Muscle of back (tissue), 11 donors: ENCODE results near the gene SLC35F3. TPM values are rescaled to one million over a fixed set of nuclear protein-coding genes. Genes with fewer than 3 reads are reported as not detected.
A peak's percentile ranks its signal among the peaks of the same experiment; 100 is the strongest.
"Not testable (repeated sequence)": the region's sequence is repeated elsewhere in the genome, so short reads cannot be mapped to it uniquely, and the experiment has no call there.

Source experiments
- DNase-seq, 3 donors: peaks; one replicate each; pipeline versions ENCODE4 v3.0.0 to v3.0.0-alpha.2; 2013
- polyA plus RNA-seq, 10 donors: library from polyadenylated mRNA; unstranded; fragments of 120-200 nt; gene quantifications; one replicate each; pipeline ENCODE4 v1.2.1, GENCODE V29; 2013; ENCODE audit not compliant: insufficient read length in 10 of 10

Gene SLC35F3
- polyA plus RNA-seq, 10 donors, result 0.34 to 1.0 (median 0.76) TPM

DNA sequence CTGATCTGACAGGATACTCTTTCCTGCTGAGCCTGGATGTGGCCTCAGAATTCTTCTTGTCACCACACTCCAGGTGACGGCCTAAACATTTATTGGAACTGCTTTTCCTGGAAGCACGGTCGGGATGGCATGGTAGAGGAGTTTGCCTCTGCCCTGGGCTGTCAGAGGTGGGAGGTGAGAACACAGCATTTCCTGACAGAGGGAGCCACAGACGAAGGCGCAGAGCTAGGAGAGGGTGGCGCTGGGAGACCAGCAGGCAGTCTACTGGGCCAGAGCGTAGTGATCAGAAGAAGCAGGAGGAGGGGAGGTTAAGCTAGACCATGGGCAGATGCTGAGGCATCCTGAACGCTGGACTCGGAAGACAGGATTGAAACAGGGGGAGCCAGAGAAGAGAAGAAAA lies 315.2 kb downstream of the SLC35F3 start:
- no peak for DNase-seq

DNA sequence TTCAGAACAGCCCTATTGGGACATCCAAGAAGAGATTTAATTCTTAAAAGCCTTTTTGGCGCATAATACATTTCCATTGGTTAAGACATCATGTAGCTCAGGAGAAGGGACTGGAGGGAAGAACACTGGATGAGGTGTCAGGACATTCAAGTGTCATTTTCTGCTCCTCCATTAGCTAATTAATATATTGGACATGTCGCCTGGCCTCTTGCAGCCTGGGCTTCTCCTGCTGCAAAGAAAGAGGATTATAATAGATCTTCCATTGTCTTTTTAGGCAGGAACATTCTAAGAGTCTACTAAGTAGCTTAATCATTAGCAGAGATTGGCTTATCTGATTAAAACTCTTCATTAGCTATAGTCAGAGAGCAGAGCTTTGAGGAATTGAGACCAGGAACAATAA lies 317.1 kb downstream of the SLC35F3 start:
- DNase-seq, result no peak

DNA sequence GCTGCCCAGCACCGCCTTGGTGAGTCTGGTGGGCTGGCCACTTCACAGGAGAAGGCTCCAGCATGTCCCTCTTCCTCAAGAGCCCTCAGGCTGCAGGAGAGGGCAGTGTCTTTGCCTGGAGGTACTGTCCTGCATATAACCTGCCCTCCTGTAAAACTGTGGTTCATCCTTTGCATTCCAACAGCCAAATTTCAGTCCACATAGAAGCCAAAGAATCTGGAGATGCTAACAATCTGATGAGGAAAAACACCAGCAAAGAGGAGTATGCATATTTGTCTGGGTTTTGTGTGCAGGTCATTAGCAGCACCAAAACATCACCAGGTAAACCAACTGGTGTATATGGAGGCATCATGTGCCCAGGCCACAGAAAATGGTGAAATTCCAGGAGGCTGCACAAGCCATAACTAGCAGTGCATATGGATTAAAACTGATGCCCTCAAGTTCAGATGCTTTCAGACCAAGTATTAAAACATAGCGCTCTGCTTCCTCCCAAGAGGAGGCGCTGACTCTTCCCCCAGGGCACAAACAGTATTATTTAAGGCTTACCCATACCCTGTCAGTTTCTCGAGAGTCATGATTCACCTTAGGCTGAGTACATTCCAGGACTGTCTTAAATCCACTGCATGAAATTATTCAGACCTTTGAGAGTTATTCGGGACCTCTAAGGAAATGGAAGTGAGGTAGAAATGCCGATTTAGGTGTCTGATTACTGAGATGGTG lies 318.2 kb downstream of the SLC35F3 start:
- DNase-seq, result no peak

DNA sequence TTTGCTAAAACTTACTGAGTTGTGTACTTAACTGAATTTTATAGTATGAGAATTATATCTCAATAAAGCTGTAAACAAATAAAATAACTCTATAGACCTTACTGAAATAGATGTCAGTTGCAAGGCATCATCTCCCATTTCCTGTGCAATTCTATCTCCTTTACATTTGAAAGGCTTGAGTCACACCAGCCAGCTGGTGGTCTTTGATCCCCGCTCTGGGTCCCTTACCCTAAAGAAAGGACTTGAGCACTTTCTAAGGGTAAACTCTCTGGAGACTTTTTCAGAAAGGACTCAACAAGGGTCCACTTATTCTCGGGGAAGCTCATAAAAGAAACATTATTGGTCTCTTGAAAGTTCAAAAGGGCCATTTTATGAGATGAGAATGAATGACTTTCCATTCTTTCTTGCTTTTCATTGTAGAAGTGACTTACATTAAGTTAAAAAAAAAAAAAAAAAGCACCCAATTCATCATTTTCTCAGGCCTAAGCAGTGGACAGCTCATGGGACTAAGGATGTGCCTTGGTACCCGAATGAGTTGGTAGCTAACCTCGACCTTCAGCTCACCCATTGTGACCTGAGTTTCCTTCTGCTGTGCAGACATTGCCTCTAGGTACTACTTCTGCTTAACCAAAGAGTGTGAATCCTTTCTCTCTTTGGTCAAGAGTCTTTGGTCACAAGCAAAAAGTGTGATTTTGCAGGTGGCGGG lies 321.8 kb downstream of the SLC35F3 start:
- DNase-seq, result no peak

DNA sequence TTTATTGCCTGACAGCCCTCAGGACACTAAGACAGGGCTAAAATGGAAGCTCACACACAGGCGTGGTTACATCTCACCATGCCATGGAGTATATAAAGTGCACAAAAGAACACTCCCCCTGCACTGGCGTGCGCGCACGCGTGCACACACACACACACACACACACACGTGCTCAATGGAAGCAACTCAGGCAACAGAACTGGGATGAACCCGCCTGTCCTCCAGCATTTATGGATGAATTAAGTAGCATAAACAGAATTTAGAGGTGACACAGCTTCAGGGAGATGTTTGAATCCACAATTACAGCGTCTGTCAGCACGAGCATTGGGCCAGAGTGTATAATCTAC lies 322.3 kb downstream of the SLC35F3 start:
- DNase-seq, result no peak

DNA sequence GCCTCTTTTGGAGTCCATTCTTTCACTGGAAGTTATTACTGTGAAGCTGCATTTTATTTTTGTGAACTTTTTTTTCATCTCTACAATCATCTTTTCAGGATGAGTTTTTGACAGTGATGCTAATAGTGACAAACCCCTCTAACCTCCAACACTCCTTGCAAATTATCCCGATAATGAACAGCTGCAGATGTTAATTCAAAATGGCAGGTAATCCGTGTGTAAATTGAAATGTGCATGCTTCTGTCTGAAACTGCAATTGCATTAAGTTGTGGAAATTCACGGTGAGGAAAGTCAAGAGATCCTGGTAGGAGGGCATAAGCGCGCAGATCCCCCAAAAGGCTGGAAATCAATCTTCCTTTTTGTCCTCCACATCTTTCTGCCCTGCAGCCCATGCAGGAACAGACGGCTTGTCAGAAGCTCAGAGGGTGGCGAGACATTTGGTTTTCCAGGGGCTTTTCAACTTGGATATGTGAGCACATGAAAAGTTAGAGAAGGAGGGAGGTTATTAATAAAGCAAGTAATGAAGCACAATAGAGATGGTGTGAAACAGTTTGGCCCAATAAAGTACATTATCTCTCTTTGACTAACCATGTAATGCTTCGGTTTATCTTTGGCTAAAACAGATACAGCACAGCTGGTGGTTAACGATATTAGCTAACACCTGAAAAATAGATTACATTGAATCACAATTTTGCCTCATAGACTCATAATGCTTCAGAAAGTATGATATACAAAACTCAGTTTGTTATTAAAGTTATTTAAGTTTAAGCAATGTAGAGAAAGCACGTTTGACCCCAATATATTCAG lies 325.3 kb downstream of the SLC35F3 start:
- no peak for DNase-seq

DNA sequence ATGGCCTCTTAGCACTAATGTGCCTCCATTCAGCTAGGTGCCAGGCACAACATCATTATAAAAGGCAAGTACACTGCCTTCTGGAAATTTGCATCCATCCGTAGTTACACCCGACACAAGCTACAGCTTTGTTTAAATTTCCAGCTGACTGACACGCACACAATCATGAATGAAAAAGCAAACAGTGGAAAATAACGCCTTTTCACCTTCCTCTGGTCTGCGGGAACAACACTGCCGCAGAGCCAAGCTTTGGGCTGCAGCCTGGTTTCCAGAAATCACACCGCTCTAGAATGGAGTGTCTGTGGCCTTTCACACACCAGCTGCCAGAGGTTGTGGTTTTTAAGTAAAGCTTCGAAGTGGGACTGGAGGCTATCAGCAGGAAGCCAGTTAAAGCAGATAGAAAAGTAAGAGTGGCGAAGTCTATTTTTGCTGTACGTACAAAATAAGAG lies 326.0 kb downstream of the SLC35F3 start:
- no peak for DNase-seq

DNA sequence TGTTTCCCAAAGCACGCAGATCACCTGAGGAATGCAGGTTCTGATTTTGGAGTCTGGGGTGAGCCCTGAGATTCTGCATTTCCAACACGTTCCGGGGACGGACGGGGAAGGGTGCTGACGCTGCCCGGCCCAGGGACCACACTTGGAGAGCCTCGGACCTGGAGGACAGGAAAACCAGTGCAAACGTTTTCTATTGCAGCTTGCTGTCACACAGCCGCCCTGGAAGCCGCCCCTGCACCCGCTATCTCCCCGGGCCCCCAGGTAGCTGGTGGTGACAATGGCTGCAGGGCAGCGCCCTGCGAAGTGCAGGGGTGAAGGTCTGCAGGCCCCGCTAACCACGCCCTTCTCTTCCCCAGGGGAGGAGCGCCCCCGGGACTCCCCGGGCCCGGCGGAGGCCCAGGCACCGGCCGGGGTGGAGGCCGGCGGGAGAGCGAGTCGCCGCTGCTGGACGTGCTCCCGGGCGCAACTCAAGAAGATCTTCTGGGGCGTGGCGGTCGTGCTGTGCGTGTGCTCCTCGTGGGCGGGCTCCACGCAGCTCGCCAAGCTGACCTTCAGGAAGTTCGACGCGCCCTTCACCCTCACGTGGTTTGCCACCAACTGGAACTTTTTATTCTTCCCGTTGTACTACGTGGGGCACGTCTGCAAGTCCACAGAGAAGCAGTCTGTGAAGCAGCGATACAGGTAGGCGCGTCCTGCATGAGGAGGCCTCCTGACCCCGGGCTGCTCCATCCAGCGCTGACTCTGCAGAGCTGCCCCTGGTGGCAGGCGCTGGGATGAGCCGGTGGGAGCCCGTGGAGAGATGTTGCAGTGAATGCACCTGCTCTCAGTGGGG lies 326.8 kb downstream of the SLC35F3 start:
- DNase-seq, result no peak

DNA sequence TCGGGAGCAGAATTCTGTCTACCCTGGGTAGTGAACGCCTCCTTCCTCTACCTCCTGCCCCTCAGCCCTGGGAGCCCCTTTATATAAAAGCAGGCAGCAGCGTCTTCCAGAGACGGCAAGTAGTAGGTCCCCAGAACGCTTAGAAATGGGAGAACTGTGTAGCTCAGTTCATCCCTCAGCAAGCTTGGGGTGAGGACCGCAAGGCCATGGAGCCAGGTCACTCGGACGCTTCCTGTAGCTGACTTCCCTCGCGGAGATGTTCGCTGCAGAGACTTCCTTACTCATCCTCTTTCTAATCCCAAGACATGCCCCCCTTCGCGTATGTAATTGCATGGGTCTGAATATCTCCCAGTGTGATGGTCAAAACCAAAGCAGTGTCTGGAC lies 327.4 kb downstream of the SLC35F3 start:
- DNase-seq, result no peak

DNA sequence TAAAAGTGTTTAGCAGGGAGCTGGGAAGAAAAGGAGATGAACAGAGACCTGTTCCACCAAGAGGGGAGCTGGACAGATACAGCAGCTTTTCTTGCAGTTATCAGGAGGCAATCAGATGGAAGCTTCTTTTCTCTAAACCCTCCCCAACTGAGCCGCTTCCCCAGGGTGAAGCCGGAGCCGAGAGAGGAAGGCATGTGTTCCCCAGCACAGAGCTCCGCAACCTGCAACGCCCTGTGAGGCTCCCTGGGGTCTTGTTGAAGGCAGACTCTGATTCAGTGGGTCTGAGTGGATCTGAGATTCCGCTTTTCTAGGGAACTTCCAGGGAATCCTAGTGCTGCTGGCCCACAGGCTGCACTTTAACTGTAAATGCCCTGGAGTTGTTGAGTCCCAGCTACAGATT lies 329.7 kb downstream of the SLC35F3 start:
- DNase-seq, result no peak

DNA sequence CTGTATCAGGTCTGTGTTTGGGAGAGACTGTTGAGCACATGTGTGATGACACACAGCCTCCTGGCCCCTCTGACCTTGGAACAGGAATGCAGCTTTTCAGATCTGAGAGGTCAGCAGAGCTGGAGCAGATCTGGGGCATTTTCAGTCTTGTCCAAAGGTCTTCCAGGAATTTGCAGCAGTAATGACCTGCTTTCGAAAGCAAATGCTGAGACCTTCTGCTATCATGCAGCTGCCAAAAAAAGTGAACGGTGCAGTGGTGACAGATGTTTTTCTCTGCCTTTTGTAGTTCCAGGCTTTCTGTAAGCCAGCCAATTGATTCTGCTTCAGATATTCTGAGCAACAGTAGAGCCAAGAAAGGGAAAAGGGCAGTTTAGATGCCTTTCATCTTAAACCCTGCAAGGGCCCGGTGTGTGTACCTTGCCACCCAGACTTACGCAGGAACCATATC lies 331.0 kb downstream of the SLC35F3 start:
- DNase-seq, result peak in 2 of 3 donors; percentile 26 to 63

DNA sequence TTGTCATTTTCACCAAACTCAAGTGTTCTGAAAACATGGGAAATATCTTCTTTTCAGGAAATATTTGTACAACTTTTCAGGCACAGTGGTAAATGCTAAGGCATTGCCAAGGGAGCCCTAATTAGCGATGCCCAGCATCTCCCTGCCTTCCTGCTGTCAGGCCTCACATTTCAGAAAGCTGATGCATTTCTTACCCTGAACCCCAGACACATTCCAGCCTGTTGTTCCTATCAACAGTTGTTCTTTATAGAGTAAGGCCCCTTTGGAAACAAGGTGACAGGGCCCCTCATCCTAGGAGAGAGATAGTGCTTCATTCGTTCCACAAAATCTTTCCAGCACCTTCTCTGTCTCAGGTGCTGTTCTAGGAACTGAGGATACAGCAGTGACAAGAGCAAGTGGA lies 332.9 kb downstream of the SLC35F3 start:
- no peak for DNase-seq

DNA sequence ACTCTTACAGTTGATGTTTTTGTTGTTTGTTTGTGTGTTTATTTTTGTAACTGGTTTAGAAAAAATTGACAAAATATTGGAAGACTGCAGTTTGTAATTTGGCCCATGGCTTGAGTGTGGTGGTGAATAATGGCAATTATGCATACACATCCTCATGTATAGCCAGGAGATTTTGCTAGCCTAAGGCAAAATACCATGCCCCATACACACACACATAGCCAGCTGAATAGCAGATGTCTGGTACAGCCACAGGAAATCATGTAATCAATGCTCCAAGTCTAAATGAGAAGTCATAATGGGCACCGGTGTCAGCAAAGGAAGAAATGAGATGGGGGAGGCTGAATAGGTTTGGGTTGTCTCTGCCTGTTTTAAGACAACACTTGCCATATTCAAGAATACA lies 333.6 kb downstream of the SLC35F3 start:
- no peak for DNase-seq

DNA sequence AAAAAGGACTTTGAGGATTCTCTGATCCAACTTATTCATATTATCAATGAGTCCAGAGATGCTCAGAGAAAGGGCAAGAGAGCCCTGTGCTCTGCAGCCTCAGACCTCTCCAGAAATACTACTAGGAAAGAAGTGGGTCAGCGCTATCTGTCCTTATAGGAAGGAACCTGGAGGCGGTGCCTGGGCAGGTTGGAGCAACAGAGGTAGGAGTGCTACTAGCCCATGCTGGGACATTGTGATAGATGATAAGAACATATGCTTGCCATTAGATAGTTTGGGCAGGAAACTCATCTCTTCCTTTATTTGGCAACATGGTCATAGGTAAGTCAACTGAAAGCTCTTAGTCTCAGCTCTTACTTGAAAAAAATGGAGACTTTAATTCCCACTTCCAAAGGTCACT lies 335.0 kb downstream of the SLC35F3 start:
- DNase-seq, result no peak

DNA sequence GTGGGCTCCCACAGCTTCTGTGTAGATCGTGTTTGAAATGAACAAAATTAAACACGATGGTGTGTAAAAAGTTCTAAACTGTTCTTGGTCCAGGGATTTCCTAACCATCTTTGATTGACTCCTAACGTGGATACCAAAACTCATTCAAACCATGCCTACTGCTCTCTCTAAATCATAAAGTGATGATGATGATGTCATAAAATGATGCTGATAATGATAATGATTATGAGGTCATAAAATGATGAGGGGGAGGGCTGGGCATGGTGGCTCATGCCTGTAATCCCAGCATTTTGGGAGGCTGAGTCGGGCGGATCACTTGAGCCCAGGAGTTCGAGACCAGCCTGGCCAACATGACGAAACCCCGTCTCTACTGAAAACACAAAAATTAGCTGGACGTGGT lies 335.5 kb downstream of the SLC35F3 start:
- DNase-seq, result no peak

DNA sequence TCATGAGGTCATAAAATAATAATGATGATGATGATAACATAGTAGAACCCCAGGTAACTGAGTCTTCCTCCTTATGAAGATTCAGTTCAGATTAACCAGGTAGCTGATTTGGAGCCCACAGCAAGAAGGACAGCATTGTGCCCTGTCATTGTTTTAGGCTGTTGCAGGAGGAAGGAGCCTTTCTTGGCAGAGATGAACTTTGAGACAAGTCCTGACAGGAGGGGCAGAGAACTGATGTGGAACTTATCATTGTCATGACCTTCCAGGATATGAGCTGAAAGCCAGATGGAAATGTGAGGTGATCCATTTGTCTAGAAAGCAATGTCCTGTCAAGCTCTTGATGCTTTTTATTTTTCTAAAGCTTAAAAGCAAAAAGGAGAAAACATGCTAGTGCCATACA lies 336.2 kb downstream of the SLC35F3 start:
- no peak for DNase-seq

DNA sequence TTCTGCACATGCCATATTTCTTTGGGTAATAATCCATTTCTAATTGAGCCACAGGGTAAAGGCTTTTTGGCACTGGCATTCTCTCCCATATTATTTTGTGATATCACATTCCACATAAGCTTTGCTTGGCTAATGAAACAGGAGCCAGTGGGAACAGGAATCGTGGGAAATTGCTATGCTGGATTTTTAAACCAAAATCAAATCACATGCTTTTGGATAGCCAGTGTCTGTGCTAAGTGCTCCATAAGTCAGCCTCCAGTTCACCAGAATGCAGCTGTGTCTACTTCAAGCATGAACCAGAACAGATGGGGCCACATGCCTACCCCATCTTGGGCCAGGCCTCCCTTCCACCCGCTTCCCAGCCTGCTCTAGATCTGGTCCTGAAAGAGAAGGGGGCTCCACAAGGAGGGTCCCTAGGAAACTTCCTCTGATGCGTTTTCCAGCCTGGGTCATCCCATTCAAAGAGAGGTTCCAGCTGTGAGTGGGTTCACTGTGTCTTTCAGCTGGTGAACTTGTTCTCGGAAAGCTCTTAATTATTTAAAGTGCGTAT lies 337.5 kb downstream of the SLC35F3 start:
- no peak for DNase-seq

DNA sequence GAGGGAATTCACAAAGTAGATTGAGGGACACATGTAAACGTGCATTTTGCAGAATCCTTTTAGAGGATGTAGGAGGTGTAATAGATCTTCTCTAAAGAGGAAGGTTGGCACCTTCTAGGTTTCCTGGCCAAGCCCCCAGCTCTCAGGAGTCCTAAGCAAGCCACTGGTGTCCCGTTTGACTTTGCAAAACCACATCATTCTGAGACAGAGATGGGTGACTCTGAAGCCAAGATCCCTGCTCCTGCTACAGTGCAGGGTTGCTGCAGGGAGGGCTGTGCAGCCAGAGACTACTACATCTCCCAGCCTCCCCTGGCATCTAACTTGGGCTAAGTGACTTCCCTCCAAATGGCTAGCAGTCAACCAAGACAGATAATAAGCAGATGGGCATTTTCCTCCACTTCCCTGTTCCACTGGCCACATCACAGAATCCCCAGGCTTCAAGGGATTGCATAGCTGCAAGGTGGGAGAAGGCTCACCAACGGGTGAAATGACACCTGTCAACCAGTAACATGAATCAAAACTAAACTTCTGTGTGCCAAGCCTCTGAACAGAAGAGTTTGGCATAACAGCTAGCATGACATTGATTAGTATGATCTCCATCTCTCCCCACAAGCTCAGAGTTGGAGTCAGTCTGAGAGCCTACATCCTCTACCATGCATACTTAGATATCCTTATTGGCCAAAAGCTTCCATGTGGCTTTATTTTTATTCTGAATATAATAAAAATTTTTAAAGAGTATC lies 339.2 kb downstream of the SLC35F3 start:
- no peak for DNase-seq

DNA sequence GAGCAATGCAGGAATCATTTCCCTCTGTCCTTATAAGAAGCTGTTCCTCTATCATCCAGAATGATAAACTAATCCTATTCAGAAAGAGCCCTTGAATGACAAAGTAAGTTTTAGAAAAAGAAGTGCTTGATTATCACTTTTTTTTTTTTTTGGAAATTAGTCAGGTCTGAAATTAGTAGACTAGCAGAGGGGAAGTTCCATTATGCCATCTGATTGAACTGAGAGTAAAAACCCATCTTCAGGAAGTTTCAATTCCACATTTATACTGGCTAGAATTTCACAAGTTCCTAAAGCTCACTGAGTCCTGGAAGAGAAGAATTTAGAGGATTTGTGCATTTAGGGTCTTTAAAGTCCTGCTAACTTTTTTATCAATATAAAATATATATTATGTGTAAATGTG lies 340.0 kb downstream of the SLC35F3 start:
- peak in 1 of 3 donors; percentile 4 for DNase-seq

DNA sequence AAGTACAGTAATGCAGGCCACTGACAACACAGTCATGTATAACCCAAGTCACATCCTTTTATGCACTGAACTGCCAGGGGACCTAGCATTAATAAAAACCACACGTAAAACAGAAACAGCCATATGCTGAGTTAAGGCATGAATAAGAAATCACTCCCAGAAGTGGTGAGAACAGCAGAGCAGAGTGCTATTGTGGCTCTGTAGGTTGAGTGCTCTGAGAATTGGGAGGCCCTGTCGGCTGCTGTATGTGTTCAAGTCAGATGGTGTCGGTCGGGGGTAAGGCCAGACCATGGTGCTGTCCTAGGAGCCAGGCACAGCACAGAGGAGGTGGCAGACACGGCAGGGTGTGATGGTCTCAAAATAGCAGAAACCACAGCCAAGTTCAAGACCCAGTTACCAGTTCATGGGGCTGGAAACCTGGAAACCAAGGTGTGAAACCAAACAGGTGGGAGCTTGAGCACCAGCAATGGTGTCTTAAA lies 342.2 kb downstream of the SLC35F3 start:
- no peak for DNase-seq

DNA sequence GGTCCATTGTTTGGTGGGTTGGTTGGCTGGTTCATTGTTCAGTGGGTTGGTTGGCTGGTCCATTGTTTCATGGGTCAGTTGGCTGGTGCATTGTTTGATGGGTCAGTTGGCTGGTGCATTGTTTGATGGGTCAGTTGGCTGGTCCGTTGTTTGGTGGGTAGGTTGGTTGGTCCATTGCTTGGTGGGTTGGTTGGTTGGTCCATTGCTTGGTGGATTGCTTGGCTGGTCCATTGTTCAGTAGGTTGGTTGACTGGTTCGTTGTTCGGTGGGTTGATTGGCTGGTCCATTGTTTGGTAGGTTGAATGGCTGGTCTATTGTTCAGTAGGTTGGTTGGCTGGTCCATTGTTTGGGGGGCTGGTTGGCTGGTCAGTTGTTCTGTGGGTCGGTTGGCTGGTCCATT lies 343.3 kb downstream of the SLC35F3 start:
- not testable (repeated sequence) for DNase-seq
